WERI-Rb-1 (cell line): Measurements from ENCODE around the gene FSTL4.
"Not testable (repeated sequence)": the region's sequence is repeated elsewhere in the genome, so short reads cannot be mapped to it uniquely, and the experiment has no call there.

ENCODE experiments used
- DNase-seq: peaks from one replicate; pipeline ENCODE4 v3.0.0-alpha.2; 2020
- H3K27ac ChIP-seq: fragments of 250-450 bp; sonication (Bioruptor Pico); 2 replicates; pipeline ENCODE4 v1.5.1; 2020; ENCODE audit warnings: mild to moderate bottlenecking, moderate library complexity
- H3K27me3 ChIP-seq: fragments of 250-450 bp; sonication (Bioruptor Pico); 2 replicates; pipeline ENCODE4 v1.5.1; 2021; ENCODE audit warnings: mild to moderate bottlenecking, low read depth, moderate library complexity; ENCODE audit not compliant: insufficient read depth, severe bottlenecking
- H3K36me3 ChIP-seq: fragments of 250-450 bp; sonication (Bioruptor Pico); 2 replicates; pipeline ENCODE4 v1.5.1; 2020; ENCODE audit warnings: mild to moderate bottlenecking, moderate library complexity
- H3K4me3 ChIP-seq: 2 replicates; pipeline ENCODE4 v1.5.1; 2011; ENCODE audit warnings: low read depth, mild to moderate bottlenecking, control low read depth, low read length
- H3K9me3 ChIP-seq: fragments of 250-450 bp; sonication (Bioruptor Pico); 2 replicates; pipeline ENCODE4 v1.5.1; 2021; ENCODE audit warnings: mild to moderate bottlenecking, moderate library complexity; ENCODE audit not compliant: severe bottlenecking
- CTCF ChIP-seq: IDR thresholded peaks from 2 replicates; pipeline ENCODE4 v1.5.1; 2011; ENCODE audit warnings: low read depth, mild to moderate bottlenecking, control low read depth, inconsistent platforms, low read length

The FSTL4 gene

GRCh38 chr5:133453084-133453780, 159.1 kb downstream of the FSTL4 start:
- no peaks in the 10 kb centered on the region for H3K9me3 ChIP-seq
- no peaks in the 10 kb centered on the region for H3K27me3 ChIP-seq
- H3K36me3 ChIP-seq: no peaks in the 10 kb centered on the region
- H3K4me3 ChIP-seq: no peak overlapping the region
- DNase-seq: no peak
- TF ChIP-seq CTCF: no peak
- no peak overlapping the region for H3K27ac ChIP-seq

GRCh38 chr5:133451926-133452325, 160.4 kb downstream of the FSTL4 start:
- no peaks in the 10 kb centered on the region for H3K27me3 ChIP-seq
- no peak for DNase-seq
- H3K9me3 ChIP-seq: no peaks in the 10 kb centered on the region
- H3K36me3 ChIP-seq: no peaks in the 10 kb centered on the region
- H3K27ac ChIP-seq: no peak overlapping the region
- no peak overlapping the region for H3K4me3 ChIP-seq
- no peak for TF ChIP-seq CTCF

GRCh38 chr5:133450286-133450685, 162.1 kb downstream of the FSTL4 start:
- Histone ChIP-seq H3K27ac (no peak overlapping the region), H3K27me3 (no peaks in the 10 kb centered on the region), H3K9me3 (no peaks in the 10 kb centered on the region), H3K4me3 (no peak overlapping the region), H3K36me3 (no peaks in the 10 kb centered on the region)
- no peak for DNase-seq
- TF ChIP-seq CTCF: no peak

- H3K27ac ChIP-seq: no peak overlapping the region
- no peak for TF ChIP-seq CTCF
- H3K27me3 ChIP-seq: no peaks in the 10 kb centered on the region
- no peak overlapping the region for H3K4me3 ChIP-seq
- DNase-seq: no peak
- no peaks in the 10 kb centered on the region for H3K9me3 ChIP-seq
- no peaks in the 10 kb centered on the region for H3K36me3 ChIP-seq
Observed at GRCh38 chr5:133449181-133449580, 163.2 kb downstream of the FSTL4 start.

- H3K9me3 ChIP-seq: no peaks in the 10 kb centered on the region
- no peak for DNase-seq
- no peak for TF ChIP-seq CTCF
- H3K4me3 ChIP-seq: no peak overlapping the region
- no peak overlapping the region for H3K27ac ChIP-seq
- H3K36me3 ChIP-seq: no peaks in the 10 kb centered on the region
- H3K27me3 ChIP-seq: no peaks in the 10 kb centered on the region
Observed at GRCh38 chr5:133446440-133446839, 165.9 kb downstream of the FSTL4 start.

- Histone ChIP-seq H3K27ac (no peak overlapping the region), H3K9me3 (no peaks in the 10 kb centered on the region), H3K4me3 (no peak overlapping the region), H3K36me3 (no peaks in the 10 kb centered on the region), H3K27me3 (no peaks in the 10 kb centered on the region)
- DNase-seq: no peak
- TF ChIP-seq CTCF: no peak
Observed at GRCh38 chr5:133445744-133446143, 166.6 kb downstream of the FSTL4 start.

GRCh38 chr5:133445204-133445603, 167.1 kb downstream of the FSTL4 start:
- H3K27me3 ChIP-seq, H3K27ac ChIP-seq: not testable (repeated sequence)

More at GRCh38 chr5:133445204-133445603, 167.1 kb downstream of the FSTL4 start:
- H3K36me3 ChIP-seq, H3K4me3 ChIP-seq, H3K9me3 ChIP-seq, DNase-seq: not testable (repeated sequence)
